Erythroblast (primary cell): ENCODE measurements around the gene EP300.

ENCODE experiments used
- GATA1 ChIP-seq: IDR thresholded peaks from 2 replicates; pipeline ENCODE4 v1.6.1; 2011; ENCODE audit warnings: low read depth, mild to moderate bottlenecking, control low read depth, low read length, moderate library complexity
- POLR2A ChIP-seq: IDR thresholded peaks from 2 replicates; pipeline ENCODE4 v1.6.1; 2011; ENCODE audit warnings: mild to moderate bottlenecking, low read length

- TF ChIP-seq POLR2A (no peak), GATA1 (no peak)
These were observed 89.2 kb downstream of the EP300 start for GRCh38 chr22:41181349-41182241.
